ENCODE data around the gene SVIL.
"Not testable (repeated sequence)": the region's sequence is repeated elsewhere in the genome, so short reads cannot be mapped to it uniquely, and the experiment has no call there.

Gene SVIL

GRCh38 chr10:29487884-29488266, 146.9 kb downstream of the SVIL start:
- TF ChIP-seq, protein P1, sequence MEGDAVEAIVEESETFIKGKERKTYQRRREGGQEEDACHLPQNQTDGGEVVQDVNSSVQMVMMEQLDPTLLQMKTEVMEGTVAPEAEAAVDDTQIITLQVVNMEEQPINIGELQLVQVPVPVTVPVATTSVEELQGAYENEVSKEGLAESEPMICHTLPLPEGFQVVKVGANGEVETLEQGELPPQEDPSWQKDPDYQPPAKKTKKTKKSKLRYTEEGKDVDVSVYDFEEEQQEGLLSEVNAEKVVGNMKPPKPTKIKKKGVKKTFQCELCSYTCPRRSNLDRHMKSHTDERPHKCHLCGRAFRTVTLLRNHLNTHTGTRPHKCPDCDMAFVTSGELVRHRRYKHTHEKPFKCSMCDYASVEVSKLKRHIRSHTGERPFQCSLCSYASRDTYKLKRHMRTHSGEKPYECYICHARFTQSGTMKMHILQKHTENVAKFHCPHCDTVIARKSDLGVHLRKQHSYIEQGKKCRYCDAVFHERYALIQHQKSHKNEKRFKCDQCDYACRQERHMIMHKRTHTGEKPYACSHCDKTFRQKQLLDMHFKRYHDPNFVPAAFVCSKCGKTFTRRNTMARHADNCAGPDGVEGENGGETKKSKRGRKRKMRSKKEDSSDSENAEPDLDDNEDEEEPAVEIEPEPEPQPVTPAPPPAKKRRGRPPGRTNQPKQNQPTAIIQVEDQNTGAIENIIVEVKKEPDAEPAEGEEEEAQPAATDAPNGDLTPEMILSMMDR (IDR thresholded peaks at IDR 0.05; ENCODE audit: unreplicated experiment in 3 of 3), result peak; percentile 16 to 31 (median 30)
- H3K27ac Mint-ChIP-seq; H3K4me3 Mint-ChIP-seq; H3K27me3 Mint-ChIP-seq (ENCODE audit: low read depth); H3K9me3 Mint-ChIP-seq: not testable (repeated sequence)
- peaks cover 78% of the 10 kb centered on the region for H3K36me3 Mint-ChIP-seq (ENCODE audit: low read depth)
- peaks cover 20% of the 10 kb centered on the region for H3K4me1 Mint-ChIP-seq

- Mint-ChIP-seq H3K4me1 (peaks cover 27% of the 10 kb centered on the region), H3K36me3 (ENCODE audit: low read depth) (peaks cover 78% of the 10 kb centered on the region)
- H3K9me3 Mint-ChIP-seq; H3K27ac Mint-ChIP-seq; H3K4me3 Mint-ChIP-seq; H3K27me3 Mint-ChIP-seq (ENCODE audit: low read depth): not testable (repeated sequence)
Observed at GRCh38 chr10:29487032-29487883, 147.5 kb downstream of the SVIL start.

DNA sequence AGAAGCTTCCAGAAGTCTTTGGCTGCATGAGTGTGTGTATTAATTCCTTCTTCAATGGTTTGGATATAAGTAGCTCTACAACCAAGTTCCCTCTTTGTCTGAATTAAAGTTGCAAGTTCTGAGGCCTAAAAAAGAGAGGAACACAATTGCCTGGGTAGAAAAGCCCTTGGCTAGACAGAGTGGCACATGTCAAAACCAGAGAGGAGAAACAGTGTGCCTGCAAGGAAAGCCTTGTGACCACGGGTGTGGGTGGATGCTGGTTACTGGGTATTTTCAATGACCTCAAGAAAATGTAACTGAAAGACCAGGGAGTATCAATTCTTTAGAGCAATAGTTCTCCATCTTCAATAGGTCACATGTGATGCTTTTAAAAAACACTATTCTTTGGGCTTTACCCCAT, 148.3 kb downstream of the SVIL start:
- TF ChIP-seq, protein P1 (IDR thresholded peaks at IDR 0.05; ENCODE audit: unreplicated experiment in 3 of 3), result no peak
- Mint-ChIP-seq H3K27me3 (ENCODE audit: low read depth) (no peaks in the 10 kb centered on the region), H3K4me1 (peaks cover 28% of the 10 kb centered on the region), H3K9me3 (no peaks in the 10 kb centered on the region), H3K27ac (no peak overlapping the region), H3K36me3 (ENCODE audit: low read depth) (peaks cover 74% of the 10 kb centered on the region), H3K4me3 (no peak overlapping the region)

DNA sequence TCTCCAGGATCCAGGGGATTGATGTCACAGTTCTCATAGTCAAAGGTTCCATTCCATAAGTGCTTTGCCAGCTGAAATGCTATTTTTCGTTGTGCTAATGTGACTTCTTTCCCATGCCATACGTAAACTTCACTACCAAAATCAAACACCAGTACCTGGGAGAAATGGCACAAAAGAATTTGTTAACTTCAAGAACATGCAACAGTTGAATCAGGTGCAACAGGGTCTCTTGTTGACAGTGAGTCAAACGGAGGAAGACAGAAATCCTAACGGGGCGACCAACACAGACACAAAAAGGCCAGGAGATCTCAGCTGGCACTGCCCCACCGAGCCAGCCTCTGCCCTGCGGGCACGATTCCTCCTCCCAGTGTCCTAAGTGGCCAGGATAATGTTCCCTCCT, 150.1 kb downstream of the SVIL start:
- not testable (repeated sequence) for H3K9me3 Mint-ChIP-seq; H3K27me3 Mint-ChIP-seq (ENCODE audit: low read depth); H3K4me3 Mint-ChIP-seq
- peaks cover 28% of the 10 kb centered on the region for H3K4me1 Mint-ChIP-seq
- peaks cover 74% of the 10 kb centered on the region for H3K36me3 Mint-ChIP-seq (ENCODE audit: low read depth)
- peak overlapping the region in 1 of 3 experiments; percentile 72 for H3K27ac Mint-ChIP-seq

GRCh38 chr10:29482591-29483431, 152.0 kb downstream of the SVIL start:
- Mint-ChIP-seq H3K36me3 (ENCODE audit: low read depth) (peaks cover 64% of the 10 kb centered on the region), H3K9me3 (no peaks in the 10 kb centered on the region), H3K4me1 (peaks cover 28% of the 10 kb centered on the region)

GRCh38 chr10:29481906-29482440, 152.8 kb downstream of the SVIL start:
- H3K4me3 Mint-ChIP-seq, result no peak overlapping the region
- peaks cover 61% of the 10 kb centered on the region for H3K36me3 Mint-ChIP-seq (ENCODE audit: low read depth)
- no peaks in the 10 kb centered on the region for H3K27me3 Mint-ChIP-seq (ENCODE audit: low read depth)
- TF ChIP-seq, protein P1 (IDR thresholded peaks at IDR 0.05; ENCODE audit: unreplicated experiment in 3 of 3), result no peak
- H3K9me3 Mint-ChIP-seq, result no peaks in the 10 kb centered on the region
- H3K27ac Mint-ChIP-seq, result peak overlapping the region; percentile 42 to 62 (median 55)
- peaks cover 28% of the 10 kb centered on the region for H3K4me1 Mint-ChIP-seq

More at GRCh38 chr10:29482591-29483431, 152.0 kb downstream of the SVIL start:
- TF ChIP-seq, protein P1 (IDR thresholded peaks at IDR 0.05; ENCODE audit: unreplicated experiment in 3 of 3), result no peak
- Mint-ChIP-seq H3K27ac (peak overlapping the region; percentile 42 to 62 (median 55)), H3K4me3 (no peak overlapping the region), H3K27me3 (ENCODE audit: low read depth) (no peaks in the 10 kb centered on the region)
